IMR-90 (cell line): ENCODE results near the gene MYO1D.

Source experiments
- CEBPB ChIP-seq: IDR thresholded peaks from 2 replicates; pipeline ENCODE4 v1.6.1; 2012; ENCODE audit warnings: low read depth, low read length, improper control_type of control experiment
- CHD1 ChIP-seq: IDR thresholded peaks from 2 replicates; pipeline ENCODE4 v1.6.1; 2012; ENCODE audit warnings: low read depth, low read length, improper control_type of control experiment
- FOS ChIP-seq: fragments of 150-350 bp; IDR thresholded peaks from 2 replicates; pipeline ENCODE4 v1.6.1; 2016; ENCODE audit warnings: low read depth, low read length
- MAFK ChIP-seq: IDR thresholded peaks from 2 replicates; pipeline ENCODE4 v1.6.1; 2012; ENCODE audit warnings: low read depth, low read length, improper control_type of control experiment
- NFE2L2 ChIP-seq: fragments of 150-350 bp; IDR thresholded peaks from 2 replicates; pipeline ENCODE4 v1.6.1; 2016; ENCODE audit warnings: low read depth, mild to moderate bottlenecking, low read length
- POLR2A ChIP-seq: IDR thresholded peaks from 2 replicates; pipeline ENCODE4 v1.6.1; 2012; ENCODE audit warnings: mild to moderate bottlenecking, low read depth, low read length
- RAD21 ChIP-seq: IDR thresholded peaks from 2 replicates; pipeline ENCODE4 v1.6.1; 2012; ENCODE audit warnings: low read length, improper control_type of control experiment
- RCOR1 ChIP-seq: IDR thresholded peaks from 2 replicates; pipeline ENCODE4 v1.6.1; 2012; ENCODE audit warnings: mild to moderate bottlenecking, low read length, improper control_type of control experiment; ENCODE audit not compliant: insufficient replicate concordance
- RFX5 ChIP-seq: IDR thresholded peaks from 2 replicates; pipeline ENCODE4 v1.8.0; 2012; ENCODE audit warnings: low read depth, mild to moderate bottlenecking, low read length, moderate library complexity
- SMC3 ChIP-seq: fragments of 150-350 bp; IDR thresholded peaks from 2 replicates; pipeline ENCODE4 v1.6.1; 2016; ENCODE audit warnings: low read depth, mild to moderate bottlenecking, antibody characterized with exemption, low read length, moderate library complexity
- TF ChIP-seq, protein P1 (sequence below): conservative IDR thresholded peaks from 2 replicates; pipeline ENCODE4 v1.5.1; 2012; ENCODE audit warnings: mild to moderate bottlenecking, low read depth, low read length, improper control_type of control experiment
- TF ChIP-seq, protein P2 (sequence below): fragments of 150-350 bp; IDR thresholded peaks from 2 replicates; pipeline ENCODE4 v1.6.1; 2017; ENCODE audit warnings: mild to moderate bottlenecking, antibody characterized with exemption, low read length, low read depth

DNA sequence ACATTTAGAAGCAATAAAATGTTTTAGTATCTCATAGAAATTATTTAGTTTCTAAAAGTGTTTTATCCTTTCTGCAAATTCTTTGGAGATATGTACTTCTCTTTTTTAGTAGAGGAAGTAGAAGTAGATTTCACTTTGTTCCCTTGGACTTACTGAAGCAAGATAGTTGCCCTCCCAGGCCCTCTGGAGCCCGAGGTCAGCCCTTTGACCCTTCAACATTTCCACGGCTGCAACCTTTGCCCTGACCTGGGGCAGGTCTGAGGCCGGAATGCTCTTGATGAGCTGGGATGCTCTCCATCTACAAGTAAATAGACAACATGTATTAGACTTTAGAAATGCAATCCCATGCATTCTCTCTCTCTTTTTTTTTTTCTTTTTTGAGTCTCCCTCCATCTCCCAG is 222.6 kb downstream of the MYO1D start:
- TF ChIP-seq, protein P1, sequence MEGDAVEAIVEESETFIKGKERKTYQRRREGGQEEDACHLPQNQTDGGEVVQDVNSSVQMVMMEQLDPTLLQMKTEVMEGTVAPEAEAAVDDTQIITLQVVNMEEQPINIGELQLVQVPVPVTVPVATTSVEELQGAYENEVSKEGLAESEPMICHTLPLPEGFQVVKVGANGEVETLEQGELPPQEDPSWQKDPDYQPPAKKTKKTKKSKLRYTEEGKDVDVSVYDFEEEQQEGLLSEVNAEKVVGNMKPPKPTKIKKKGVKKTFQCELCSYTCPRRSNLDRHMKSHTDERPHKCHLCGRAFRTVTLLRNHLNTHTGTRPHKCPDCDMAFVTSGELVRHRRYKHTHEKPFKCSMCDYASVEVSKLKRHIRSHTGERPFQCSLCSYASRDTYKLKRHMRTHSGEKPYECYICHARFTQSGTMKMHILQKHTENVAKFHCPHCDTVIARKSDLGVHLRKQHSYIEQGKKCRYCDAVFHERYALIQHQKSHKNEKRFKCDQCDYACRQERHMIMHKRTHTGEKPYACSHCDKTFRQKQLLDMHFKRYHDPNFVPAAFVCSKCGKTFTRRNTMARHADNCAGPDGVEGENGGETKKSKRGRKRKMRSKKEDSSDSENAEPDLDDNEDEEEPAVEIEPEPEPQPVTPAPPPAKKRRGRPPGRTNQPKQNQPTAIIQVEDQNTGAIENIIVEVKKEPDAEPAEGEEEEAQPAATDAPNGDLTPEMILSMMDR = no peak
- TF ChIP-seq MAFK (no peak), POLR2A (no peak), NFE2L2 (no peak), CEBPB (no peak), RCOR1 (no peak), RAD21 (no peak), SMC3 (no peak), CHD1 (no peak), FOS (no peak), RFX5 (no peak)
- TF ChIP-seq, protein P2, sequence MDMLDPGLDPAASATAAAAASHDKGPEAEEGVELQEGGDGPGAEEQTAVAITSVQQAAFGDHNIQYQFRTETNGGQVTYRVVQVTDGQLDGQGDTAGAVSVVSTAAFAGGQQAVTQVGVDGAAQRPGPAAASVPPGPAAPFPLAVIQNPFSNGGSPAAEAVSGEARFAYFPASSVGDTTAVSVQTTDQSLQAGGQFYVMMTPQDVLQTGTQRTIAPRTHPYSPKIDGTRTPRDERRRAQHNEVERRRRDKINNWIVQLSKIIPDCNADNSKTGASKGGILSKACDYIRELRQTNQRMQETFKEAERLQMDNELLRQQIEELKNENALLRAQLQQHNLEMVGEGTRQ = no peak
